ENCODE data around the gene EYA2.

EYA2 gene

DNA sequence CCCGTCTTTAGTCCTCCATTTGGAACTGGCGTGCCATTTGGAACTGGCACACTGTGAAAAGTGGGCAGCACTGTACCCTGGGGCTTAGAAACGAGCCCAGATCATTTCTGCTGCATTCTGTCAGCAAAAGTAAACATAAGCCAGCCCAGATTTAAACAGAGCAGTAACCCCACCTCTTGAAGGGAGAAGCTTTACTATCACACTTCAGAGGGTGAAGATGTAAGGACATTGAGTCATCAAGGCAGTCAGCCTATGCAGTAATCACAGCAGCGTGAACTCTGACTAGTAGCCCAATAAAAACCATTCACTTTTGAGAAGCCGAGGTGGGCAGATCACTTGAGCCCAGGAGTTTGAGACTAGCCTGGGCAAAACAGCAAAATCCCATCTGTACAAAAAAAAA is 216.9 kb downstream of the EYA2 start:
- no peak for DNase-seq (ENCODE audit: low read depth)

DNA sequence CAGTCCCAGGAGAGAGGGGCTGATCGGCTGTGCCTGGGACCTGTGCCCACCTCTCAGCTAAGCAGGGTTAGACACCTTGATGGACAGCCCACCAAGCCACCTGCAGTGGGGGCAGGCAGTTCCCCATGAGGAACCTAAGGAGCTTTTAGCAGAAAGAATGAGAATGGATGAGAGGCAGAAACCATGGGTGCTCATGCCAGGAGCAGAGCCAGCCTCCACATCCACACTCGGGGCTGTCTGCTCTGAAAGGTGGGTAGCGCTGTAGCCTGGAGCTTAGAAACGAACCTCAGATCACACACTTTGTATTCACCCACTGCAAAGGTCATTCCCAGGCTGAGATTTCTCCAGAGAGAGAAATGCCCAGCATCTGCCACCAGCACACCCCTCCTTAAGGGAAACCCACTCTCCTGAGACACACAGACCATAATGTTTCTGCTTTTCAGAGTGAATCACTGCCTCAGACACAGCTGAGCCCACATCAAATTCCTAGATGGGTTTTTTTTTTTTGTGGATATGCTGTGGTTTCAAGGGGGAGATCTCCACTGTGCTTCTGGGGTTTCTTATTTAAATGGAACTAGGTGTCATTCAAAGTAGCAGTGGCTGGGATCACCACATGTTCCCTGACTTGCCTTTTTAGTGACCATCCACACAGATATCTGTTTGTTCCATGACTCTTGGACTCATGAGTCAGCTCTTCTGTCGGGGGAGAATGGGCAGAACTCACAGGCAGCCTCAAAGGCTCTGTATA is 218.9 kb downstream of the EYA2 start:
- no peak for DNase-seq (ENCODE audit: low read depth)

DNA sequence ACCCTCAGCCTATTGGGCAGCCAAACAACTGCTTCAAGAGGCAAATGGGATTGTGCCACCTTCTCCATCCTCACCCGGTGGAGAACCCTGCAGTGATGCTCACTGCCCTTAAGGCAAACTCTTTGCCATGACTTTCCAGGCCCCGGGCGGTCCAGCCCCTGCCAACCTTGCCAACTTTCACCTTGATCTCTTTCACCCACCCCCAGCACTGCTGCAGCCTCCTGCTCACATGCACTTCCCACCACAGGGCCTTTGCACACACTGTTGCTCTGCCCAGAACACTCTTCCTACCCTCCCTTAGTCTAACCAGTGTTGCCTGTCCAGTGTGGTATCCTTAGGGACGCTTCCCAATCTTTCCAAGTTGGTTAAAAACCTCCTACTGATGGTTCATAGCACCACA is 221.1 kb downstream of the EYA2 start:
- DNase-seq (ENCODE audit: low read depth) = no peak

DNA sequence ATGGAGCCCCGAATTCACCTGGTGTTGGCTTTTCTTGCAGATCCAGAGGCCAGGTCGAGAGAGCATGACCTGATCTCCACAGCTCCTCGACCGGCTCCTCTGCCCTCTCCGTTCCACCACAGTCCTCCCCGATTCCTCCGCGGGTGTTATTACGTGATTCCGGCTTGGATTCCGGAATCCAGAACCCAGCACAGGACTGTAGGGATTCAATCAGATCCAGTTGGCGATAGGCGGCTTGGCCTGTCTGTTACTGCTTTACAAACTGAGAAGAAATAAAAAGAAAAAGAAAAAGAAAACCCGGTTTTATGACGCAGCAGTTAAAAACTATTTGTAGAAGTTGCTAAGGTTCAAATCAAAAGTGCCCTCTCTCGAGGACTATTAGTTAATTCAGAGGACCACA is 222.7 kb downstream of the EYA2 start:
- DNase-seq (ENCODE audit: low read depth) = no peak

DNA sequence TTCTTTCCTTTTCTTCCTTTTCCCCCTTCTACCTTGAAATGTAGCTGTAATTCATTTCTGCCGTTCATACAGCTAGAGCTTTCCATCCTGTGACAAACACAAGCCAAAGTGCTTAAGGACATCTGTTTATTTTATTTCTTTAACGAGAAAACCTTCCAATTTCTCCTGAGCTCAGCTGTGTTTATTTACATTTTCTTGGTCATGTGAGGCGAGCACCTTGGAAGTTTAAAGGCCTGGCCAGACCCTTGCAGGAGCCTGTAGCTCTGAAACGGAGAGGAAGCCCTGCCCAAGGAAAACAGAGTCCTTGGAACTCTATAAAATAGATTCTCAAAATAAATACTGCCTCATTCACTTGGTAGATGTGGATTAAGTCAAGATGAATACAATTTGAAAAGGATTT is 223.1 kb downstream of the EYA2 start:
- no peak for DNase-seq (ENCODE audit: low read depth)

DNA sequence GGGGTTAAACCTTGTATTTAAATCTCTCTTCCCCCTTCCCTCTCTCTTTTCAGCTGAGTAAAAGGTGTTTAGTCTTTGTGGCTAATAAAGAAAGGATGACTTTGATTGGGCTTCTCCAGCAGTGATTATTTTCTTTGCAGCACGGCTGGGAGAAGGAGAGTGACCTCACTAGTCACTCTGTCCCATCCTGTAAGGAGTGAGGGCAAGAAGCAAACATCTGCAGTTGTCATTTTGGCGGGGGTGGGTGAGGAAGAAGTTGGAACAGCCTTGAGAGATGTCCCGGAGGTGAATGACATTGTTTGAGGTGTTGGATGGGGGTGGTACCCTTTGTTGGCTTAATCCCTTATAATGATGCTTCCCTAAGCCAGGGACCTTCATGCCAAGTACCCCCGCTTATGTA is 223.6 kb downstream of the EYA2 start:
- DNase-seq (ENCODE audit: low read depth) = no peak

DNA sequence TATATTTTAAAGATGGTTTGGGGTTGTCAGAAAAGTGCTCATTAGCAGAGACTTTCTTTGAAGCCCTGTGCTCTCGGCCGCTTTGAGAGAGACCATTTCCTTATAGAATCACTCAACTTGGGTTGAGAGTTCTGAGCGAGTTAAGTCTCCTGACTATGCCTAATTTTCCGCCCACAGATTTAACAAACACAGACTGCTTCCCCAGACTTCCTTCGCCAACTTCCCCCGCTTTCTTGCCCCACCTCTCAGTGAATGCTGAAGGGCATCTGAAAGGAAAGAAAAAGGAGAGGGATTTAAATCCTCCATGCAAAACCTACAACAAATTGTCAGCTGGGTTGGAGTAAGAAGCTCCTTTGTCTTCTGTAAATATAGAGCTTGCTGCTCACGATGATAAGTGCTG is 224.0 kb downstream of the EYA2 start:
- DNase-seq (ENCODE audit: low read depth) = no peak

DNA sequence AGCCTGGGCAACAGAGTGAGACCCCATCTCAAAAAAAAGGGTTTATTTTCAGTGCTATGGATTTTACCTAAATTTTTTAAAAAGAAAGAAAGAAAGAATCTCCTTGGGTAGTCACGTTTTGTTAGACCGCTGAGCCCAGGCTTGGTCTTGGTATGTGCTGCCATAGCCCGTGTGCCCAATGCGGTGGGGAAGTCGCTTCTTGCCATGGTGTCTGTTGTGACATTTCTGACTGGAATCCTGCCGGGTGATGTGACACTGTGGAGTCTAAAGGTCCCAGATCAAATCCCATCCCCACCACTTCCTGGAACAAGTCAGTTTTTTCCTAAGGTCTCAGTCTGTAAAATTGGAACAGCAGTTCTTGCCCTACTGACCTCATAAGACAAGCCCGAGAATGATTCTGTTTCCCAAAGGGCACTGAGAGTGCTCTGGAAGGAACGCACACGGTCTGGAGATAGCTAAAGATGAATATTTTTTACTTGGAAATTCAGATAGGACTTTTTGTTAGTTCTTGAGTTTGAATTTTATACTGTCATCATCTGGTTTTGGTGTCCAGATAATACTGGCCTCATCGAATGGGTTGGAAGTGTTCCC is 225.8 kb downstream of the EYA2 start:
- no peak for DNase-seq (ENCODE audit: low read depth)

DNA sequence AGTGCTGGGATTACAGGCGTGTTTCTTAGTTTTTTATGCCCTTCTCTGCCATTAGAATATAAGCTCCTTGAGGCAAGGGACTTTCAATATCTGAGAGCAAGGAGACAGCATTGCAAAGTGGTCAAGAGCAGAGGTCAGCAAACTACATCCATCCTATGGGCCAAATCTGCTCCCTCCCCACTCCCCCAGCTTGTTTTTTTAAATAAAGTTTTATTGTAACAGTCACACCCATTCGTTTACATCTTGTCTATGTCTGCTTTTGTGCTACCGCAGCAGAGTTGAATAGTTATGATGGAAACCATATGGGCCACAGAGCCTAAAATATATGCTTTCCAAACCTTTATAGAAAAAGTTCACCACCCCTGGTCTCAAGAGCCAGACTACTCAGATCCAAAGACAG is 227.9 kb downstream of the EYA2 start:
- no peak for DNase-seq (ENCODE audit: low read depth)

DNA sequence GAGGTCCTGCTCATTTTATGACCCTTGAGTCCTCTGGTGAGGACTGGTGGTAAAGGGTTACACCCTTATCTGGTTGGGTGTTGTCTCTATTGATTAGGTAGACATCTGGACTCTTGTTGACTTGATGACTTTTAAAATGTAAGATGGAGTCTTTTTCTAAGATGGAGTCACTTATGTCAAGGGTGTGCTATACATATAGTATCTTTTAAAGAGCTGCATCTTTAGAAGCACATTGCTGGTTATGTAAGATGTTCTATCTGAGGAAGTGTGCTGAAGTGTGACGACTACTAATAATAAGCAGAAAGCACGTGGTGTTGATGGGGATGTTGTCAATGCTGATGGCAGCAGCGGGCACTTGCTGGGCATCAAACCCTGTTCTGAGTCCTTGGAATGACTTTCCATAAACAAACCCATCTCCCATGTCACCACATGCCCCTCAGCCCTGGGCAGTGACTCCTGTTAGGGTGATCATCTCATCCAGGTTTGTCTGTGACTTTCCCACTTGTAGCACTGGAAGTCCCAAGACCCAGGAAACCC is 229.6 kb downstream of the EYA2 start:
- DNase-seq (ENCODE audit: low read depth) = no peak

DNA sequence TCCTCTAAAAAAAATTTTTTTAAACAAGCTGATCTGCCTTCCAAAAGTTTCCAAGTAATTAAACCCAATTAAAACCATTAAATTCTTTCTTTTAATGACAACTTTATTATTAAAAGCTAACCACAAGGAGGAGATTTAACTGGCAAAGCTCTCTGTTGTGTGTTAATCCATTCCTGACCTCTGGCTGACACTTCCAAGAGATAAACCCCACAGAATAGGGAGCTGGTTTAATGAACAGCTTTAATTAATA is 230.8 kb downstream of the EYA2 start:
- DNase-seq (ENCODE audit: low read depth) = no peak

DNA sequence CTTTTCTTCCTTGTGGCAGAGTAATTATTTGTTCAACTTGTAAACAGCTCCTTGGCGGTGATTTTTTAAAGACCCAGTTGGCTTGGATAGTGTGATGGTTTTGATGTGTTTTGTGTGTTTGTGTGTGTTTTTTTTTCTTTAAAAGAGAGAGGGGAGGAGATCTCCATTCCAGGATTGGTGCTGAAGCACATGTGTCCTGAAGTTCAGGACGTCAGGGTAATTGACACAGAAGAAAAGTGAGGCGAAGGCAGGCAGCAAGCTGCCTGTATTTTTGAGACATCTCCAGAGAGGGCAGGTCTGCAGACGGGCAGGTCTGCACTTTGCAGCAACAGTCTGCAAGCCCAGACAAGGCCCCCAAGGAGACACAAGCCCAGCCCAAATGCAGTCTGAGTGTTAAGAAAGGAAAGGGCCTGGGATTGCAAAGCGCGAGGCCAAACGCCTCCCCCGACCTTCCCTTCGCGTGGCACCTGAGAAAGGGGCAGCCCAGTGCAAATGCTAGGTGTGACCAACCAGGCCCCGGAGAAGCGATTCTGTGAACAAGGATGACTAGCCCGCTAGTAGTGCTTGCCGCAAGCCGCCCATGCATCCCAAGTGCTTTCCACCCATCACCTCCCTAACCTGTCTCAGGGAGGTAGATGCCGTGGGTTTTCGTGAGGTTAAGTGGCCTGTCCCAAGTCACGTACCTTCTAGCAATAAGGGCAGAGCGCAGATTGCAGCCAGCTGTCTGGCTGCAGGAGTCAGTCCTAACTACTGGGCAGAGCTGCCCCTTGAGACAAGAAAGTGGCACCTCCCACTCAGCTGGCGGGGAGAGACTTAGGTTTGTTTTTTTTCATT is 231.3 kb downstream of the EYA2 start:
- no peak for DNase-seq (ENCODE audit: low read depth)

DNA sequence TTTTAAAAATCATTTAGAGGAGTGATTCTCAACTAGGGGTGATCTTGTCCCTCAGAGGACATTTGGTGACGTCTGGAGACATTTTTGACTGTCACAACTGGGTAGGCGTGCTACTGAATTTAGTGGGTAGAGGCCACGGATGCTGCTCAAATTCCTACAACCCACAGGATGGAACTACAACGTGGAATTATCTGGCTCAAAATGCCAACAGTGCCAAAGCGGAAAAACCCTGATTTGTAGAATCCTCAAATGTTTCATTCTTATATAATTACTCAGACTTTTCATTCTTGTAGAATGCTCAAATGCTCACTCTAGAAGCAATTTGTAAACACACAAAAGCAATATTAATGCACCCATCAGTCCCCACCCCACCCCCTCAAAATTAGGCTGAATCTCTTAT is 232.1 kb downstream of the EYA2 start:
- no peak for DNase-seq (ENCODE audit: low read depth)

DNA sequence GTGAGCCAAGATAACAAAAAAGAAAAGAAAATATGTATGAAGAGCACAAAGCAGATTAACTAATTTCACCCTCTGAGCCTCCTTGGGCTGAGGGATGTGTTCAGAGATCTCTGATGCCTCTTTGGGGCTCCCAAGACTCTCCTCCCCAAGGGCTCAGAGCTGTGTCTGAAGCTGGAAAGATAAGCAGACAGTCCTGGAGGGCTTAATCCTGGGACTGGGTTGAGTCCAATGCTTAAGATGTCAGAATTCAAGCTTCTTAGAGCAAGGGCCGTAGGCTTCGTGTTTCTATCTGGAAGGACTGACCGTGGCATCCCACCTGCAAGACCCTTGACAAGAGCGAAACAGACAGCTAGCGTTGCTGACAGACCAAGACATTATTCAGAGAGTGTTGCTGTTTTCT is 232.9 kb downstream of the EYA2 start:
- DNase-seq (ENCODE audit: low read depth) = no peak

DNA sequence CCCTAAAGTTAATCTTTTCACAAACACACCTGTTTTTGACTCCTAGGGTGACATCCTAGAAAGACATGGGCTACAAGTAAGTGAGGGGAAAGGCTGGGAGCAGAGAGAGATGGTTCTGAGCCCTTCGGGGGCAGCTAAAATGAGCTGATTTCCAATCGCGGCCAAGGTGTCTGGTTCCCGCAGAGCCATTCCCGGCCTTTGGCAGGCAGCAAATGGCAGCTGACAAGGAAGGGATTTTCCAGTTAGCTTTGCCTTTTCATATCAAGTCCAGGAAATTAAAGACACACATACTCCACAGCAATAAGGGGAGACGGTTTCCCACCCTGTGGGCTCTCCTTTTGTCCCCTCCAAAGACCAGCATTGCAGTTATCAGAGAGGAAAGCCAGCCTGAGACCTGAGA is 233.4 kb downstream of the EYA2 start:
- DNase-seq (ENCODE audit: low read depth) = no peak

DNA sequence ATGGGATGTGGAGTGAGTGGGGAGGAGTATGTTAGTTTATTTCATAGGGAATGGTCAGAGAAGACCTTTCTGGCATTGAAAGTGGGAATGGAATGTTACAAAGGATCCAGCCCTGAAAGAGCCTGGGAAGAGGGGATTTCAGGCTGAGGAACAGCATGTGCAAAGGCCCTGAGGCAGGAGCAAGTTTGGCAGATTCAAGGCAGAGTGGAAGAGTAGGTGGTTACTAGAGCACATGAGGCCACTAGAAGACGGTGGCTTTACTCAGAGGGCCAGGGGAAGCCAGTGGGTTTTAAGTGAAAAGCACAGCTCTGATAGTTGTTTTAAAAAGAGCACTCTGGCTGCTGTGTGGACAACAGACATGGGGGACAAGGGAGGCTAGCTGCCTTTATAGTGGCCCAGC is 234.7 kb downstream of the EYA2 start:
- no peak for DNase-seq (ENCODE audit: low read depth)

DNA sequence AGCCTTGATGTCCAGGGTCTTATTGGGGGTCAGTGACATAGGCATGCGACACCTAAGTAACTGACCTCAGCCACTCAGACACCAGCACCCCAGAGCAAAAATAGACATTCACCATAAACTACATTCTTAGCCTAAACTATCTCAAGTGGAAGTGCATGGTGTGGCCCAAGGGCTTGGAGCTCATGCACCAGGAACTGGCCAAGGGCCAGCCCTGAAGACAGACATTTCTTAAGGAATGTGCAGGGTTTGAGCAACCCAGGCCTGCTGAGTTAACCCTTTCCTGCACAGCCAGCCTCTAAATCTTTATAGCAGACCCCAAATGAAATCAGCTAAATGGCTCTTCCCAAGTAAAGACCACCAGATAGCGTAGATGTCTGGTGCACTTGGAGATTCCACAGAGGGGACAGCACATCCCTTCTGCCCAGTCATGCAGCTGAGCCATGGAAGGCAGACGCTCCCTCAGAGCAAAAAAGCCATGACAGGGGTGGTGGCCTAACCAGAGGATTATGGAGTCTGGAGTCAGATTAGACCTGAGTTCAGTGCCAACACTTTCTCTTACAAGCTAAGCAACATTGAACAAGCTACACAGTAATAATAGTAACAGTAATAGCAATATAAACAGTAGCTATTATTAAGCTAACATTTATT is 239.3 kb downstream of the EYA2 start:
- no peak for DNase-seq (ENCODE audit: low read depth)

DNA sequence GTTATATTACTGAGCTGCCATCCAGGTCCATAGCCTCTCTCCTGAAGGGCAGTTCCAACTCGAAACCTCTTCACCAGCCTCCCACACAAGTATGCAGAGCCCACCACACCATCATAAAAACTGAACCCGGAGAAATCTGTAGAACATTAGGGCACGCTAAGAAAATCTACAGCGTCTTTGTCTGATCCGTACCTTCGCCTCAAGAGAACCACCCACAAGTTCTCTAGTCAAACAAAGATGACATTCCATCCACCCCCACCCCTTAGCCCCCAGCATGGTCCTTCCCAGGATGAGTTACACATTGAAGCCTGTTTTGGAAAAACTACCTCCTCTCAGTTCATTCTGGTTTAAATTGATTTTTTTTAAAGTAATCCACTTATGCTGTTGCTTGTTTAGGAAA is 242.1 kb downstream of the EYA2 start:
- no peak for DNase-seq (ENCODE audit: low read depth)

DNA sequence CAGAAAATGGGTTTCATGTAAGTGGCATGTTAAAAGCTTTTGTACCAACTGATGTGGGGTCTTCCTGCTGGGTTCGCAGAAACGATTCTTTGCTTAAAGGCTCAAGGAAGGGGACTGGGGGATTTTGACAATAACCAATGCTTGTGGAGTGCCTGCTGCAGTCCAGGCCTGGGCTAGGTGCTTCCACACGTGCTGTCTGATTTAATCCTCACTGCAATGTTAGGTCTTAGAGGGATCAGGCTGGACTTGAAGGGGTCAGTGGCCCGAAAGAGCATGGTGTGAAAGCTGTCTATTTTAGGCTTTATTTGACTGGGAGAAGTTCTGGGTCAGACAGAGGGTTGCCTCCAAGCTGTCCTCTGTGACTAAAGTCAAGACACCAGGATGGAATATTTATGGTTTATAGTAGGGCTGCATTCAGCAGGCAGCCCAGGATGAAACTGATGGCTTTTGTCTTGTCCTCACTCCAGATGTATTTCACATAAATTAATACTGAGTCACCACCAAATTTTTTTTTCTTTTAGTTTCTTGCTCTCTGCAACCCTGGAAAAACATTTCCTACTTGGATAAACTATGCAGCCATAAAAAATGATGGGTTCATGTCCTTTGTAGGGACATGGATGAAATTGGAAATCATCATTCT is 242.7 kb downstream of the EYA2 start:
- no peak for DNase-seq (ENCODE audit: low read depth)

DNA sequence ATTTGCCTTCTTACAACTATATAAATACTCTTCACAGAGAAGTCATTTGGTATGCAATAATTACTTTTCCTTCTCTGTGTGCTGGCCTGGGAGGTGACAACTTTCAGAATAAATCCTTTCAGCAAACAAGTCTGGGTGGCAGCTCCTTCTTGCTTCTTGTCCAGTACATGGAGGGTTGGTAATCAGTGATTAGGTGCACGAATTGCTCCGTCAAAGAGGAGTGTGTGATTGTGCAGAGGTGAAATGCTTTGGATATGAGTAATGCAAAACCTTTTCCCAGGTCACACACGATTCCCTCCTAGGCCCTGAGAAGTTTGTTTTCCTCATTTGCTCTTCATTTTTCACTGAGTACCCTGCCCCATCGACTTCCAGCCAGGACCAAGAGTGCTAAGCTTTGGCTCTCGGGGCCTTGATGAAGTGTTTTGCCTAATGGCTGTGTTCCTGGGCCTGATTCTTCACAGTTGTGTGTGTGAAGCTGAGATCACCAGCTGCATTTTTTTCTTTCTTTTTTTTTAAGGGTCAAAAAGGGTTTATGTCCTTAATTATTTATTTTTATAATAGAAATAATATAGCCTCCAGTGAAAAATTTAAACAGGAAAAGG is 245.4 kb downstream of the EYA2 start:
- no peak for DNase-seq (ENCODE audit: low read depth)

DNA sequence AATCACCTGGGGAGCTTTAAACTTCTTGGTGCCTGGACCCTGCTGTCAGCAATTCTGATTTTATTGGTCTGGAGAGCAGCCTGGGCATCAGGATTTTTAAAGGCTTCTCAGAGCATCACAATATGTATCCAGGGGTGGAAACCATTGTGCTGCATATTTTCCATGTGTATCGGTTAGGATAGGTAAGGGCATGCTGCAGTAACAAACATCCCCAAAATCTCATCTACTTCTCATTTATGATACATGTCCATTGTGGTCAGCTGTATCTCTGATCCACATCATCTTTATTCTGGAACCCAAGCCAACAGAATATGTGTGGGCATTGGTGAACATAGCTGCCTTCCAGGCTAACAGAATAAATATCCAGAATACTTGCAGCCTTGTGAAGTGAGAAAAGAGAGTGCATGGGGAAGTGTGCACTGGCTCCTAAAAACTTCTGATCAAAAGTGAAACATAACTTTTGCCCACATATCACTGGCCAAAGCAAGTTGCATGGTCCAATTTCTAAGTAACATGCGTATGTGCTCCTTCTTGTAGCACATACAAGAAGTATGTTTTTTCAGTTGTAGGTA is 246.8 kb downstream of the EYA2 start:
- DNase-seq (ENCODE audit: low read depth) = no peak
